NCI-H2029 treated with DMSO at 0.1 percent for 48 hours (cell line): Measurements from ENCODE around the gene IGHMBP2.

ENCODE experiments used
- DNase-seq: peaks from one replicate; lab custom pipeline; 2025; lab: John Stamatoyannopoulos, UW

The IGHMBP2 gene

DNA sequence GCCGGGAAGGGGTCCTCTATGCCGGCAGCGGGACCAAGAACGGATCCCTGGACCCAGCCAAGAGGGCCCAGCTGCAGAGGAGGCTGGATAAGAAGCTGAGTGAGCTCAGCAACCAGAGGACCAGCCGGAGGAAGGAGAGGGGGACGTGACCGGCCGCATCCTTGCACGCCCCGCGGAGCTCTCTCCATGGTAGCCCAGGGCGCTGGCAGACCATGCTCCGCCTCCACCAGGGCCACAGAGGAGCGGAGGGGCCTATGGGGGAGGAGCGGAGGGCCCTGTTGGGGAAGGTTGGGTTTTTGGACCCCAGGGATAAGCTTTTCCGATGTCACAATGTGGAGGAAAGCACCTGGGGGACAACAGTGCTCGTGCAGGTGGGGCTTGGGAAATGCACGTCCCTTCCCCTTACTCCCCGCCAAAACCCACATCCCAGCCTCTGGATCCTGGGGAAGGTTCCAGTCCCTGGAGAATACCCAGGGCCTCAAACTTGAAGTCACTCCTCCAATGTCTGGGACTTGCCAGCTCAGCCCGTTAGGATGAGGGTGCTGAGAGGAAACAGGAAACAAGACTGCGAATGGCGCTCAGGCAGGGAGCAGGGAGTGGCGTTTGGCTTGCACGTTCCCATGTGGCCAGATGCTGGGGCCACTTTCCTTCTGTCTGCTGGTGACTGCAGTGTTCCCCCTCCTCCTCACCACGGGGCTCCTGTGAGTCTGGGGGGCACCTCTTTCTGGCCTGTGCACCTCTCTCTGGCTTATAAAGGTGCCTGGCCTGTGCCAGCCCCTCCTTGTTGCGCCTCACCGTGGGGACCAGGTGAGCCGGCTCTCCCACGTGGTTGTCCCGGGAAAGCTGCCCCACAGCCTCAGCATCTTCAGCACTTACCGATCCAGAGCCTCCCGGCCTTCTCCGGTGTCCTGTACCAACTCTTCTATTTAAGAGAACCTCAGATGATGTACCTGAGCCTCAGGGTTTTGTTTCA, 36.2 kb downstream of the IGHMBP2 start:
- no peak for DNase-seq

DNA sequence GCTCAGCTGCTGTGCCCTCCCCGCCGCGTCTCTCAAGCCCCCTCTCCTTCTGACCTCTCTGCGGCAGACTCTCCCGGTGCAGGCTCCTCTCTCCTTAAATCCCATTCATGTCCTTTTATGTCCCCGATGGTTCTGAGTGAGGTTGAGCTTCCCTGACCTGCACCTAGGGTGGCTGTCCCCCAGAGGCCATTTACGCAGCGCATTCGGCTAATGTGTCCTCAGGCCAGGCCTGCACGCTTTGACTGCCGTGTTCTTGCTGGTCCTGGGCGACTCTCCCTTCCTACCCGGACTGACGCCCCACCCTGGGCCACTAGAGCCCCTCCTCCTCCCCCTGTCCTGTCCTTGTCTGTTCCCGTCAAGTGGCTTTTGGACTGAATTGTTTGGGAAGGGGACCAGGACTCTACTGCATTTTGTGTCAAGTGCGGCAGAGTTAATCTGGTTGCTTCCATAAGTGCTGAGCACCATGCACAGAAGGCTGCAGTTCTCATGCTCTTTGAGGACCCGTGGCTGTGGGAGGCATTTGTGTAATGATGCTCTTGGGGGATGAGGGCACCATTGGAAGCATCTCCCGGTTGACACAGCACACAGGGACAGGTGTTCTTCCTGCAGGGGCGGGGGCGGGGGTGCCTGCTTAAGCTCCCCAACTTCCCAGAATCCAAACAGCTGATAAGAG, 37.1 kb downstream of the IGHMBP2 start:
- DNase-seq, result no peak

DNA sequence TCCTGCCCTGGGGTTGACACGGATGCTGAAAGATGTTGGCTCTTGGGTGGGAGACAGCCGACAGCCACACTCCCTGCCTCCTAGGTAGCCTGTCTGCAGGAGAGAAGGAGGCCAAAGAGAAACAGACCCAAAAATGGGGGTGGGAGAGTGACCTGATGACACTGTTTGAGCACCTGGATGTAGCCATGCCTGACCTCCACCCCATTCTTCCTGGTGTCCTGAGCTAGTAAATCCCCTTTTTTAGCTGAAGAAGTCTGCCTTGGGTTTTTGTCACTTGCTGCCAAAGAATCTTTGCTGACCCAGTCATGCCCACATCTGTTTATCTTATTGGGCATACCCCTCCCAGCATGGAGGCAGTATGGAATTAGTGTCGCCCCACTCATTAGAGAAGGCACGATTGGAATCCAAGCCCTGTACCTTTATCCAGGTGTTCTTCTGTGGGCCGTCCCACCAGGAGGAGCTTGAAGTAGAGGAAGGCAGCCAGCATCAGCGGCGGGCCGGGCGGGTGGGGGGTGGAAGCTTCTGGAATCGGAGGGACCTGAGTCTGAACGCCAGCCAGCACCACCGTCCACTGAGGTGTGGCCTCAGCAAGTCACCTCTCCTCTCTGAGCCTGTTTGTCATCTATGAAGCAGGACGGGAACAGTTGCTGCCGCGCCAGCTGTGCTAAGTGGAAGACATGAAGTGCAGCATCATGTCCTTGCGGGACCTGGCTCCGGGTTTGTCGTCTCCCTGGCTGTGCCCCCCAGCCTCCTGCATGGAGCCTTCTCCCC, 37.8 kb downstream of the IGHMBP2 start:
- DNase-seq, result no peak

DNA sequence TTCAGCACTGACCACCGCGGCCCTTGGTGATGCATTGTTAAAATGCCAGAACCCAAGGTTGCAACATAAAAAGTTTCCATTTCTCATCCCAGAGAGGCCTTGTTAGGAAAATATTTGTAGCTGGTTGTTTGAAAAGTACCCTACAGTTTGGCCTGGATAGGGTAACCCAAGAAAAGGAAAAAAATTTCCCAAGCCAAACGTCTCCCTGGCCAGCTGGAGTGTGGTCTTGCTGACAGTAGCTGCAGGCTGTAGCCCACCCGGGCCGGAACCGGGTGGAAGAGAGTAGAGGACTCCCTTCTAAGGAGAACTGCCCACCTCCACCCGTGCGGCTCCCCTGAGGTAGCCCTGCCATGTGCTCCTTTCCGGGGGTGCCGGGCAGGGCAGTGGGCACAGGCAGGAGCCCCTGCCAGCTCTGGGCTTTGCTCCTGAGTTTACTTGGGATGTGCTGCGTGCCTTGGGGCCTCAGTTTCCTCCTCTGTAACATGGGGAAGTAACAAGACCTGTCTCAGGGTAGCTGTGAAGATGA, 38.5 kb downstream of the IGHMBP2 start:
- DNase-seq, result no peak

DNA sequence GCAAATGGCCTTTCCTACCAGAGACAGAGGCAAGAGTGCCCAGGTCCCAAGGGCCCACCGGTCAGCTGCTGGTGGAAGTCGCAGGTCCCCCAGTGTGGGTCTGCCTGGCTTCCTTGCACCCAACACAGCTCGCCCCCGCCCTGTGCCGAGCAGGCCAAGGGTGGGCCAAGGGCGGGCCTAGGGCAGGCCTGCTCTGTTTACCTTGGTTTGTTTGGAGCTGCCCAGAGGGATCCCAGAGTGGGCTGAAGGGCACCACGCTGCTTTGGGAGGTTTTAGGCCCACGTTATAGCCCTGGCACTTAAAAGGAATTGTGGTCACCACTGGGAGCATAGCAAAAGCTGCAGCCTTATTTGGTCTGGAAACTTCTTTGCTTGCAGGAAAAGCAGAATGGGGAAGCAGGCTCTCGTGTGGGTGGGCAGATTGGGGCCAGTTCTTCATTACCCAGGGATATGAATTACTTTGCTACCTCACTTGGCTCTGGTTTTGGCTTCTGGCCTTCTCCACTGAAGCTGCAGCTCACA, 39.1 kb downstream of the IGHMBP2 start:
- no peak for DNase-seq

DNA sequence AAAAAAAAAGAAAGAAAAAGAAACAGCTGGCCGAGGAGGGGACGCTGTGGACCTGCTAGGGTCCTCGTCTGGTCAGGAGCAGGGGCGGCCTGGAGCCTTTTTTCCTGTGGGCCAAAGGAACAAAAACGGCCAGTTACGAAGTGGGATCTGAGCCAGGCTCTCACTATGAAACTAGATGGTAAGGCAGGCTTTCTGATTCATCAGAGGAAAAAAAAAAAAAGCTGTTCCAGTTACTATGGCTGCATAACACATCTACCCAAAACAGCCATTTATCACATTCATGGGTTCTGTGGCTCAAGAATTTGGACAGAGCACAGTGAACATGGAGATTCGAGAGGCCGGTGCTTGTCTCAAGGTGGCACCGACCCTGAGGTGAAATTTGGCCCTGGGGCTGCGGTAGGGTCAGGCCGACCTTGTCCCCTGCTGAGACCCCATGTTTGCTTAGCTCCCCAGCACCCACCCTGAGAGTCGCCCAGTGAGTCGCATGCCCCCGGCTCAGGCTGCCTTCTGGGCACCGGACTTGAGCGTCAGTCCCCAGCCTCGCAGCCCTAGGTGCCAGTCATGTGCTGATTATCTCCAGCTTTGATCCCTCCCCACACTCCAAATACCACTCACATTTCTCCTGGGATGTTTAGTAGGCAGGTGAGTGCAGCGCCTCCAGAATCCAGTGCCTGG, 42.9 kb downstream of the IGHMBP2 start:
- no peak for DNase-seq

DNA sequence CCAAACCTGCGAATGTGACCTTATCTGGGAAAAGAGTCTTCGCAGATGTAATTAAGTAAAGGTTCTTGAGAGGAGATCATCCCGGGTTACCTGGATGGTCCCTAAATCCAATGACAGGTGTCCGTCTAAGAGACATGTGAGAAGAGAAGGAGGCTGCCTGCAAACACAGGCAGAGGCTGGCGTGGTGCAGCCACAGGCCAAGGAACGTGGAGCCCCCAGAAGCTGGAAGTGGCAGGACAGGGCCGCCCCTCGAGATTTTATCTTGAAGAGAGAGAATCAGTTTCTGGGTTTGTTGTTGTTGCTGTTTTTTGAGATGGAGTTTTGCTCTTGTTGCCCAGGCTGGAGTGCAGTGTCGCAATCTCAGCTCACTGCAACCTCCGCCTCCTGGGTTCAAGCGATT, 43.5 kb downstream of the IGHMBP2 start:
- DNase-seq, result no peak

DNA sequence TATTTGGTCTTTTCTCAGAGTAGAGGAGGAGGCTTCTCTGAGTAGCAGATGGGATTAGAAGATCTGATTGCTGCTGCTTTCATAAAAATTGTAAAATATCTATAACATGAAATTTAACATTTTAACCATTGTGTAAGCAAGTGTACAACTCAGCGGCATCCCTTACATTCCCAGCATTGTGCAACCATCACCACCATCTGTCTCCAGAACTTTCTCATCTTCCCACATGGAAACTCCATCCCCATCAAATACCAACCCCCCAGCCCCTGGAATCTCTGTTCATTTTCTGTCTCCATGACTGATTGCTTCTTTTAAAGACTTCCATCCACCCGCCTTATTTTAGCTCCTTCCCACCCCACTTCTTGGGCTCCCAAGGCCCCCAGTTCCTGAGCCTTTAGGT, 44.8 kb downstream of the IGHMBP2 start:
- DNase-seq, result no peak

DNA sequence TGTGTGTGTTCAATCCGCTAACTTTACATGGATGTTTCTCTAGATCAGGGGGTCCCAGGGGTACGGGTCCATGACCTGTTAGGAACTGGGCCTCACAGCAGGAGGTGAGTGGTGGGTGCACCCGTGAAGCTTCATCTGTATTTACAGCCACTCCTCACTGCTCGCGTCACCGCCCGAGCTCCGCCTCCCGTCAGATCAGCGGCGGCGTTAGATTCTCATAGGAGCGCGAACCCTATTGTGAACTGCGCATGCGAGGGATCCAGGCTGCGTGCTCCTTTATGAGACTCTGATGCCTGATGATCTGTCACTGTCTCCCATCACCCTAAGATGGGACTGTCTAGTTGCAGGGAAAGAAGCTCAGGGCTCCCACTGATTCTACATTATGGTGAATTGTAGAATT, 45.2 kb downstream of the IGHMBP2 start:
- no peak for DNase-seq

DNA sequence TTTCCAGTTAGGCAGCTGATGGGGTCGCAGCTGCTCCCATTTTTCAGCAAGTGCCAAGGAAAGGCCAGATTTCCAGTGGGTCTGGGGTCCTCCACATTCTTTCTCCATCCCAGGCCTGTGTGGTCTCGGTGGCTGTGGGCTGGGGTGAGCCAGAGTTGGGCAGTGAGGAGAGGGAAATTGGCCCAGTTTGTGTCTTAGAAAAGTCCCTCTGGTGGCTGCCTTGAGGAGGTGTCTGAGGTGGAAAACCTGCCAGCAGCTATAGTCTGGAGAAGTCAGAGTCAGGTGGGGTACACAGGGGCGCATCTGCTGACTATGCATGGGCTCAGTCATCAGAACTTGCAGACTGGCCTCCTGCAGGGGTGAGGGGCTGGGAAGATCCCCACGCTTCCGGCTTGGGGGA, 46.6 kb downstream of the IGHMBP2 start:
- no peak for DNase-seq

DNA sequence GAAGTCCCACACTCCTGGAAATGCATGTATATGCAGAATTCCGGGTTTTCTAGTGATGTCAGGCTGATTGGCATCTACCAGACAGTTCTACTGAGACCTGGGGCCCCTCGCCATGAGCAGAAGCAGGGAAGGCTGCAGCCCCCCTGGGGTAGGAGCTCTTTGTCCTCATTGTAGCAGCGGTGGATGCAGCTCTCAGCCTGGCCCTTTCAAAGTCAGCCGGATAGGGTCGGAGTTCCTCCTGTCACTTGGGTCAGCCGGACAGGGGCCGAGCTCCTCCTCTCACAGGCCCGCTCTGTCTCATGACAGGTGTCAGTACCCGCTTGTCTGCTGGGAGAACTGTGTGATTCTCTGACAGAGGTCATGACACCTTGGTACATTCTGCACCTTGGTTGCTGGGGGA, 47.1 kb downstream of the IGHMBP2 start:
- no peak for DNase-seq

DNA sequence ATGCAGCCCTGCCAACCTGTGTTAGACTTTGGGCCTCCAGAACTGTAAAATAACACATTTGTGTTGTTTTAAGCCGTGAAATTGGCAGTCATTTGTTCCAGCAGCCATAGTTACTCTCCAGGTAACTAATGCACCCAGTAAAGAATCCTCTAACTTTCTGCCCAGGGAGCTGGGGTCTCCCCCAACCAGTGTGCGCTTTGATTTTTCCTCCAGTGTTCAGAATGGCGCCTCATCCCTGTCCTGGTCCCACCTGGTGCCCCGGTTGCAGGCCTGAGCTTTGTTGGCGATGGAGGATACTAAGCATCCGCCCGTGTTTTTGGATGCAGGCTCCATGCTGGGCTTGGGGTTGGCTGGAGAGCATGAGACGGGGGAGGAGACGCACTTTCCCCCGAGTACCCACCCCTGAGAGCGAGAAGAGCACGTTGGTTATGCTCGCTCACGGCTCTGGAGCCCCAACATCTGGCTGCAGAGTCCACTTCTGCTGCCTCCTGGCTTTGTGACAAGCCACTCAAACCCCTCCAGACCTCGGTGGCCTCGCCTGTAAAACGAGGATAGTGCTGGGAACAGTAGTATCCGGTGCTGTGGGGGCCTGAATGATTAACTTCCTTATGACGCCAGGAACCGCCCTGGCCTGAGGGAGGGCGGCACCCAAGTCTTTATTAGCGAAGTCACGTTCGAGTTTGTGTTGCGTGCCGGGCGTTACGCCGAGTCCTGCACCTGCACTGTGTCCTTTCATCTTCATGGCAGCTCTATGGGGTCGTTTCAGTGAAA, 51.3 kb downstream of the IGHMBP2 start:
- no peak for DNase-seq

DNA sequence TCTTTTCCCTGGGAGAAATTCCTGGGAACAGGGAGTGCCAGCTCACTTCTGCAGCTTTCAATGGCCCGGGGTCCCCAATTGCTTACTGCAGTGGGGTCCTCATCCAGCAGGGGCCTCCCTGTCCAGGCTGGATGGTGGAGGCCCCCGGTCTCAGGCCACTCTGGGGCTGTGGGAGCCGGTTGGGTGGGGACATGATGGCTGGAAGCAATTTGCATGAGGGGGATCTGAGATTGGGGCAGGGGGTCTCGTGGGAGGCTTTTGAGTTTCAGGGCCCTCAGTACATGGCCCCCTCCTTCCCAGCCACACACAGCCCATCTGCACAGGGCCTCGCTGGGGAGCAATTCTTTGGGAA, 51.9 kb downstream of the IGHMBP2 start:
- DNase-seq, result no peak

DNA sequence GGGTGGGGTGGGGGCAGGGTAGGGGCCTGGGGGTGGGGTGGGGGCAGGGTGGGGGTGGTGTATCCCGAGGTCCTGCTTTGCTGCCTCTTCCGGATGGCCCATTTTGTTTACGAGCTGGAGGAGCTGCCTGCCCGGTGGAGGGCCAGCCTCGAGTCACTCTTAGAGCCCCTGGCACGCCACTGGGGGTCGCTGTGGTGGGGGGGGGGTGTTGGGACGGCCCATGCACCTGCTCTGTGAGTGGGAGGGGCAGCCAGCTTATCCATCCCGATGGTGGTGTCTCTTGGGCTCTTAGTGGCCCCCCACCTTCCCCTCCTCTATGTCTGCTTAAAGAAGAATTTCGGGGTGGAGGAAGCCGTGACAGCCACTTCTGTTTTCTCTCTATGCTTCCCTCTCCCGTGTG, 52.5 kb downstream of the IGHMBP2 start:
- no peak for DNase-seq

DNA sequence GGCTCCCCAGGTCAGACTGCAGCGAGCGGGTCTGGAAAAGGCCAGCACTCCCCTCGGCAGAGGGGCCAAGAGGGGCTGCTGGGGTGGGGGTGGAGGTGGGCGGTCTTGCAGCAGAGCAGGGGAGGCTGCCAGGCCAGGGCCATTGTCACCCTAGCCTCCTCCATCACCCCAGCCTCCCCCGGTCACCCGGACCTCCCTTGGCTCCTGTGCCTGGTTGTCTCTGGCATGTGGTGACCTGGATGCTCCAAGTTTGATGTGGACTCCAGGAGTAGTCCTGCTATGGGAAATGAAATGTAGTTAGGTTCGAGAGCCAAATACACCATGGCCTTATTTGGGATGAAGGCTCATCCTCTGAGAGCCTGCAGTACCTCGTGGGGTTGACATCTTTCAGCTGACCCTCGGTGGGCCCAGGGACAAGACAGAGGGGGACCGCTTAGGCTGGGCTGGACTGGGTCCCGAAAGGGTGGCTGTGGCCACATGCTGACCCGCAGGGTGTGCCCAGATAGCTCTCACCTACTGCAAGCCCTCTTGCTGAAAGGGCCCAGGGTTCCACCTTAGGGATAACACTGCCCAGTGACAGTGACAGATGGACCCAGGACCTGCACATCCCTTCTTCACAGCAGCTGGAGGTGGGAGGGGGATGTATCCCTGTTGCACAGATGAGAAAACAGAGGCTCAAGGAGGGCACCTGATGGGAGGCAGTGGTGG, 53.0 kb downstream of the IGHMBP2 start:
- DNase-seq, result no peak

DNA sequence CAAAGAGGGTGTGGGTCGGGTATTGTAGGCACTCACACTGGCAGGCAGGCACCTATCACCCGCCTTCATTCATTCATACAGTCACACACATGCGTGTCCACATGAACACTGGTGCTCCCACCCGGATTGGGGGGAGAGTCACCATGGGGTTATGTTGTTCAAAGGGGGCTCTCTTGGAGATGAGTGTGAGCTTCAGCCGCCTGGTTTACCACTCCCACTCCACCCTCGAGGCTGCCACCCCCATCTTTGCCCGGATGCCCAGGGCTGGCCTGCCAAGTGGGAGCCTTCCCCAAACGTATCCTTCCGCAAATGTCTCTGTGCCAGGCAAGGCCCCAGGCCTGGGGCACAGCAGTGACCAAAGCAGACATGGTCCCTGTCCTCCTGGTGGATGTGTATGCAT, 54.5 kb downstream of the IGHMBP2 start:
- no peak for DNase-seq

DNA sequence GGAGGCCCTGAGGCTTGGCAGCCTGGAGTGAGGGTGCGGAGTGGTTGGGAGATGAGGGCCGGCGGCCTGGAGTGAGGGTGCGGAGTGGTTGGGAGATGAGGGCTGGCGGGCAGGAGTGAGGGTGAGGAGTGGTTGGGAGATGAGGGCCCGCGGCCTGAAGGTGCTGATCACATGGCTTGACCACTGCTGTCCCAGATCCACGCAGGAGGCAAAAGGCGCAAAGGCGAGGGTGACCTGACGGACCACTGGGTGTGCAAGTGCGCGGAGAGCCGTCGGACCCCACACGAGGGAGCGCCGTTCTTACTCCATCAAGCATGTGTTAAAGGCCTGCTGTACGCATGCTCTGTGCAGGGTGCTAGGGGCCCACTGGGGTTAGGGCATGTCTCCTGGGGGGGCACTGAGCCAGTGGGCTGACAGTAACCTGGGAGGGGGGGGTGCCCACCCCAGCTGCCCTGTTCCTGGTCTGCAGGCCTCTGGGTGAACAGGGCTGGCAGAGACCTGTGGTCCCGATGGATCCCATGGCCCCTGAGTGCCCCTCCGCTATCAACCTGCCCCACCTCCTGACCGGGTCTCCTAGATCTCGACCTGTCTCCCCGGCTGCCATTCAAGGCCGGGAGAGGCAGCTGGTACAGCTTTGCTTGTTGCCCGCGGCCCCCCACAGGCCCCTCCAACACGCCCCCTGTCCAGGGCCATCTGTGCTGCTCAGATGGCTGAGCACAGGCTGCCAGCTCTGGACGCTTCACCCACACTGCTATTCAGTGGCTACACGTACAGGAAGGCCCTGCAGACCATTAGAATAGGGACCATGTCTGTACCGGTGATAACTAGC, 56.0 kb downstream of the IGHMBP2 start:
- DNase-seq, result no peak

DNA sequence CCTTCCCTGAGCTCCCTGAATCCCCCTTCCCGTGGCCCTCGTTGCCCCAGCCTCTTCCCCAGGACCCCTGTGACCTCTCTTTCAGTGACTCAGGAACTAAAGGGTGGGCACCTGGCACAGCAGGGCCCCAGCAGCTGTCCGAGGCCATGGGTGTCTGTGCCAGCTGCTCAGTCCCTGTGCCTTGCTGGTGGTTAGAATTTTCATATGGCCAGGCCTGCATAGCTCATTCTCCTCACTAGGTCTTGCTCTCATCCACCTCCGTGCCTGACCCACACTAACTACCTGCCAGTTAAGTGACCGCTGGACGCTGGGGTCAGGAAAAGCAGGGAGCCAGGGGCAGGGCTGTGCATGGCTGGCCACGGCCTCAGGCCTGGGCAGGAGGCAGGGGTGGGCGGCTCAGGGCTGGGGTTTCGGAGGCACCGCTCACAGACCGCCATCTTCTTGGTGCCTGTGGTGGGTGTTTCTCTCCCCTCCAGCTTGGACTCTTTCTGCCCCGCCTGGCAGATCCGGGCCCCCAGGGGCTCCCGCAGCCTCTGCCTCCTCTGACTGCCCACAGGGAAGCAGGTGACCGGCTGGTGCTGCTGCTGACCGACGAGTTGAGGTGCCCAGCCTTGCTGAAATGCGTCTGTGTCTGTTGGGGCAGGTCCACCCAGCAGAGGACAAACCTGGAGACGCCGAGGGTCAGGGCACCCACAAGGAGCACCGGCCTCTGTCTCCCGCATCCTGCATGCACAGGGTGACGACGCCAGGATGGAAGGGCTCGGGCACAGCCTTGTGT, 56.8 kb downstream of the IGHMBP2 start:
- DNase-seq, result no peak

DNA sequence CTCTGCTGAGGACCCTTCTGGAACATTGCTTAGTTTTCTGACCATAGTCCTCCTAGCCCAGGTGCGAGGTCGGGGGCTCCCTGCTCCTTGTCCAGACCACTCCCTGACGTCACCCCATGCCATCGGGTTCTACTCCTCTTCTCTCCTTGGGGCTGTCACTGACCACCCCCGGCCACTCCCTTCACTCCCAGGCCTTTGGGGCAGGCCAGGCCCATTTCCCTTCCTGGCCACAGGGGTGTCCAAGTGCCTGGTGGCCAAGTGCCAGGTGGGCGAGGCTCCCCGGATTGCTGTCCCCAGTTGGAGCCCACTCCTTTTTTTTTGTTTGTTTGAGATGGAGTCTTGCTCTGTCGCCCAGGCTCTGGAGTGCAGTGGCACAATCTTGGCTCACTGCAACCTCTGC, 57.6 kb downstream of the IGHMBP2 start:
- no peak for DNase-seq
